NK-92 (cell line): ENCODE measurements around the gene FOXJ1.

ENCODE experiments used
- DNase-seq: peaks from one replicate; lab custom pipeline; 2025; ENCODE audit not compliant: unreplicated experiment; lab: John Stamatoyannopoulos, UW

The FOXJ1 gene

GRCh38 chr17:76124582-76125390, 16.3 kb downstream of the FOXJ1 start:
- no peak for DNase-seq

DNA sequence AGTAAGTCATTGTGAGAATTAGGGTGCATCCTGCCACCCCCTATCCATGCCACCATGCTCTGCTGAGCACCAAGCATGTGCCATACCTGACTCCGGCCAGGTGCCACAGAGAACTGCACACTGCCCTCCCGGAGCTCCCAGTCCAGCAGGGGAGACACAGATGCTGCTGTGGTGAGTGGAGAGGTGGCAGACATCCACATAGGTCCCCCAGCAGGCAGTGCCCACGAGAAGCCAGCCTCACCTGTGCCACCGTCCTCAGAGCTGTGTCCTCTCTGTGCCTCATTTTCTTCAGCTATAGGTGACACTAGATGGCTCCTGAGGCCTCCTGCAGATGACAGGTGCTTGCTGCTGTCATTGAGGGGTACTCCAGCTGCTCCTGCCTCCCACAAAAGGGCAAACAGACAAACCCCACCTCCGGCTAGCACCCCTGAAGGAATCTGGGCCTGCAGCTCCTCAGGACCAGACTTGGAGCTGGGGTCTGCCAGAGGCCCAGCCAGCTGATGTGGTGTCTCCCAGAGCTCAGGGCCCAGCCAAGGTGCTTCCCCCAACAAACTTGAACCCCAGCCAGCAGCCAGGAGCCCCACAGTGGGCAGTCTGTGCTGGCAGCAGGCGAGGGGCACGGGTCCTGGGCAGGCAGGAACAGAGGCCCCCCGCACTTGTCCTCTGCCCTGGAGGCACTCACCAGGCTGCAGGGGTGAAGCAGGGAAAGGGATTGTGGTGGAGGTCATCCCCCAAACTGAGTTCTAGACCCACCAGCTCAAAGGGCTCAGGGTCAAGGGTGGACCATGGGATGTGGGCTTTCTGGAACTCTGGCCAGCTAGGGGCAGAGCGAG, 17.1 kb downstream of the FOXJ1 start:
- DNase-seq: no peak

- no peak for DNase-seq
Measured at GRCh38 chr17:76123191-76123499, 17.9 kb downstream of the FOXJ1 start.

DNA sequence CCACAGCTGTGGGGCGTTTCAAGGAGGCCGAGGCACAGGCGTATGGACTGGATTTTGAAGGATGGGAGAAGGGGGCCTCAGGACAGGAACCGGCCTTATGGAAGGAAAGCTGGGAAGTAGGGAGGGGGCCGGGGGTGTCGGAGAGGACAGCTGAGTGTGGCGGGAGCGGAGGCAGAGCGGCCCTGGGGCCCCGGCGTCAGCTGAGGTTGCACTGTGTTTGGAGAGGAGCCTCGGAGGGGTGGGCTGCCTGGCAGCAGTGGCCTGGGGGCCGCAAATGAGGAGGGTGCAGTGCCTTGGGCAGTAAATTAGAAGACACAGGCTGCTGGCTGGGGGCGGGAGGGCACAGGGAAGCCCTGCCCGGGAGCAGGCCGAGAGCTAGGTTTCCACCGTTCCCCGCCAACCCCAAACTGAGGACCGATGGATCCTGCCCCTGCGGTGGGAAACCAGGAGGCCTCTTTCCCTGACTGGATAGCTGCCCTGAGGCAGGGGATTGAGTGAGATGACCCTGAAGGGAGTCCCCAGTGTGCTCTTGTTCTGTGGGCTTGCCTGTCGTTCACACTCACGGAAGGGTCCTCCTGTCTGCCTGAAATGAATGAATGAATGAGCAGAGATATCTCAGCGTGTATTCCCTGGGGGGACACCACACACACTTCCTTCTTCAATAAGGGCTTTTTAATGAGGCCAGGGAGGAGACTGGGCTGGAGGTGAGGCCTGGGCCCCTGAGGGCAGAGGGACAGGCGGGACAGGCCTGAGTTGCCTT, 18.4 kb downstream of the FOXJ1 start:
- DNase-seq: no peak

- DNase-seq: no peak
Measured at GRCh38 chr17:76121932-76122430, 19.1 kb downstream of the FOXJ1 start.

DNA sequence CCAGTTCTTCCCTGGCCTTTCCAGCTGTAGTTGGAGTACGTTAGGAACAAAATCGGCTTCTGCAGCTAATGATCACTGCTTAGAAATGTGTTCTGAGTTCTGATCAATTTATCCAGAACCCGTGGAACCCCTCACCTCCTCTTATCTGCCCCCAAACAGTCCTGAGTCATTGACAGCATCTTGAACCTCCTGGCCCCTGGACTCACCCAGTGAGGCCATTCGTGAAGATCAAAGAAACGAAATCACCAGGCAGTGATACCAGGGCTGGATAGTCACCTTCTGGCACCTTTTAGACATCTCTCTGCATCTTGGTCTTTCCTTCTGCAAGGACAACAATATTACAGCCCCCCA, 20.4 kb downstream of the FOXJ1 start:
- no peak for DNase-seq

- DNase-seq: no peak
Measured at GRCh38 chr17:76119409-76120371, 21.4 kb downstream of the FOXJ1 start.

GRCh38 chr17:76115138-76115754, 25.8 kb downstream of the FOXJ1 start:
- no peak for DNase-seq

- no peak for DNase-seq
Measured at GRCh38 chr17:76111956-76112355, 29.1 kb downstream of the FOXJ1 start.

GRCh38 chr17:76107509-76107908, 33.5 kb downstream of the FOXJ1 start:
- DNase-seq: no peak

- DNase-seq: no peak
Measured at GRCh38 chr17:76106703-76107102, 34.3 kb downstream of the FOXJ1 start.

- DNase-seq: no peak
Measured at GRCh38 chr17:76104896-76105231, 36.2 kb downstream of the FOXJ1 start.

DNA sequence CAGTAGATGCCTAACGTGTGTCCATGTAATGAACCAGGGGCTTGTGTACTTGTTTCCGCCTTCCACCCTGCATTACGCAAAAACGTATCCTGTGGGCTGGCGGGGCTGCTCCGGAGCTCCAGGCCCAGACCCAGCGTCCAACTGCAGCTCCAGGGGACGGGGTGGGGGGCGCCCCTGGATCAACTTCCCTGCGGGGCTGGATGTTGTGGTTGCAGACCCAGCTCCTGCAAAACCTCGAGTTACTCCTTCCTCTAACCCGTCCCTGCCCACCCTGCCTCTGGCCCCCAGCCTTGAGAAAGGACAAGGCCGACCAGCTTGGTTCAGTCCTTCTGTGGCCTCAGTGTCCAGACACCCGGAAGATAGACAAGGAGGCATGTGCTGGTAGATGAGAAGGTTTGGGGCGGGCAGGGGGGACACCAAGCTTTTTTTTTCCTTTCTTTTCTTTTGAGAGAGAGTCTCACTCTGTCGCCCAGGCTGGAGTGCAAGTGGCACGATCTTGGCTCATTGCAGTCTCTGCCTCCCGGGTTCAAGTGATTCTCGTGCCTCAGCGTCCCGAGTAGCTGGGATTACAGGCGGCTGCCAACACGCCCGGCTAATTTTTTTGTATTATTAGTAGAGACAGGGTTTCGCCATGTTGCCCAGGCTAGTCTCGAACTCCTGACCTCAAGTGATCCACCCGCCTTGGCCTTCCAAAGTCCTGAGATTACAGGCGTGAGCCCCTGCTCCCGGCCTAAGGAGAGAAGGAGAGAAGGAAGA, 36.7 kb downstream of the FOXJ1 start:
- DNase-seq: no peak

GRCh38 chr17:76103274-76104139, 37.5 kb downstream of the FOXJ1 start, which contains the start of gene EXOC7:
Gene EXOC7 (minus strand): TSS chr17:76103787. CDS start chr17:76103692, 95 bp downstream.
- DNase-seq: peak; percentile 62

DNA sequence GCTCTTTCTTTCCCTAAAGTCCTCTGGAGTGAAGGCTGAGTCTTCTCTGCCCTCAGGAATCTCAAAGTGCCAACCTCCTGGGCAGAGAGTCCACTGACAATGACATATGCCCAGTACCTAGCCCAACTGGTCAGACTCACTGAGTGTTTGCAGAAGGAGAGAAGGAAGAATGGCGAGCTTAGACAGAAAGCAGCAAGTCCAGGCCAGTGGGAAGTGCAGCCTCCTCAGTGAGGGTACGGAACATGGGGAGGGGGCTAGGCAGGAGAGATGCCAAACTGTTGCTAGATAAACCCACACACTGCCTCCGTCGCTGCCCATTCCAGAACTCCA, 38.1 kb downstream of the FOXJ1 start:
- no peak for DNase-seq

DNA sequence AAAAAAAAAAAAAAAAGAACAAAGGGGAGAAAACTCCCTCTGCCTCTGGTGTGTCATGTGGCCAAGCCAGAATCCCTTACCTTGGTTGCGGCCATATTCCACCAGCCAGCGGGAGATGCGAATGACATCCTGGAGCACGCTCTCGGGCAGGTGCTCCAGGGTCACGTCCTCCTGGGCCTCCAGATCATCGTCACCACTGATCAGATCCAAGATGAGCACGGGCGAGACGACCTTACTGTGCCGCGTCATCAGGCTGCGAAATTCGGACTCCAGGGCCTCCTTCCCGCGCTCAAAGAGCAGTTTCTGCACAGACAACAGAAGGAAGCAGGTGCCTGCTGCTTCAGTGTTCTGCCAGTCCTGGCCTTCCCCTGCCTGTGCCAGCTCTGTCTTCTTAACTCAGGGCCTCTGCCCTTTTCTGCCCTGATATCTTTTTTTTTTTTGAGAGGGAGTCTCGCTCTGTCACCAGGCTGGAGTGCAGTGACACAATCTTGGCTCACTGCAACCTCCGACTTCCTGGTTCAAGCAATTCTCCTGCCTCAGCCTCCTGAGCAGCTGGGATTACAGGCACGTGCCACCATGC, 43.2 kb downstream of the FOXJ1 start:
- no peak for DNase-seq

DNA sequence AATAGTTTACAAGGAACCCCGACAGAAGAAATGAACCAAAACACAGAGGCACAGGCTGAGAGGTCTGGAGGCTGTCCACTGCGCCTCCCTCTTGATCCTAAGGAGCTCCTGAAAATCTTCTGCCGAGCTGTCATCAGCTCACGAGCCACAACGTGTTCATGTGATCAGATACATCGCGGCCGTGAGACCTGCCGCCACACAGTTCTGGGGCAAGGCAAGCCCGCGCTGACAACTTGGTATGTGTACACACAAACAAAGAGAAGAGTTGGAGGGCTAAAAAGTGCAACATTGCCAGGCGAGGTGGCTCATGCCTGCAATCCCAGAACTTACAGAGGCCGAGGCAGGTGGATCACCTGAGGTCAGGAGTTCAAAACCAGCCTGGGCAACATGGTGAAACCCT, 45.1 kb downstream of the FOXJ1 start:
- DNase-seq: no peak

DNA sequence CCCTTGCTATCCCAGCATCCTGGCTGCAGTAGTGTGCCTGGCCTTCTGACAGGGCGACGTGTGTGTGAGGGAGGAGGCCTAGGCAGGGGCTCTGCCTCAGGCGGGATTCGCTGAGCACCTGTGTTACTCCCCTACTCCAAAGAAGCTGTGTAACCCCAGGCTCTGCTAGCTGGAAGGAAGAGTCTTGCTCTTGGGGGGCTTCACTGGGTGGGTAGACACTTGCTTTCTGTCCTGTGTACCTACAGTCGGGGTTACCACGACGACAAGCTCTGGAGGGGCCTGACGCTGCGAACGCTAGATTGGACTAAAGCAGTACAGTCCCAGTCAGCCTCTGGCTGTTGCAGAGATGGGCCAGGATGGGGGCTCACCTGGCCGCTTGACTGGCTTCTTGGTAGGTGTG, 47.0 kb downstream of the FOXJ1 start:
- DNase-seq: no peak
